Measurements from ENCODE around the gene TCEANC2. TPM values are rescaled to one million over a fixed set of nuclear protein-coding genes. Genes with fewer than 3 reads are reported as not detected.

The TCEANC2 gene
- total and polyA plus RNA-seq, 4 donors, result 0.89 to 2.1 (median 1.7) TPM

DNA sequence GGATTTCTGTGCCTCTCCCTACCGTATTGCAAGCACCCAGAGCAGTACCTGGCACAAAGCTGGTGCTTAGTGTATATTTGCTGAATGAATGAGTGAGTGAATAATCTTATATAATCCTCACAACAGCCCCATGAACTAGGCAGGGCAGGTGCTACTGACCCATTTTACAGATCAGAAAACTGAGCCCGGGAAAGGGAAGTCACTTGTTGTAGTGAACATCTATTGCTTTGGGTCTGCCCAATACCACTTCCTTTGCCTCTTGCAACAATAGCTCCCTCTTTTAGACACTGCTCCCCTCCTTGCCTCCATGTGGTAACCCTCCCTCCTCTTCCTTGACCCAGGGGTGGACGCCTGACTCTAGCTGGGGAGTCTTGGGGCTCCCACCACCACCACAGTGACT, 96.3 kb downstream of the TCEANC2 start:
- H3K9ac ChIP-seq (ENCODE audit: low read depth in 1 of 2, low read length in 2 of 2), result no peak overlapping the region
- no peaks in the 10 kb centered on the region for H3K27me3 ChIP-seq (ENCODE audit: control insufficient read depth in 4 of 4, insufficient read depth in 4 of 4, low read length in 3 of 4)
- no peaks in the 10 kb centered on the region for H3K9me3 ChIP-seq (ENCODE audit: control insufficient read depth in 4 of 4, low read length in 3 of 4)
- DNase-seq (ENCODE audit: low spot score), result no peak
- H3K36me3 ChIP-seq (ENCODE audit: control insufficient read depth in 4 of 4, insufficient read depth in 3 of 4, low read depth in 1 of 4, low read length in 3 of 4), result no peaks in the 10 kb centered on the region
- H3K4me1 ChIP-seq (ENCODE audit: control insufficient read depth in 4 of 4, insufficient read depth in 4 of 4, low read length in 3 of 4), result peaks cover 4 to 9% (median 7%) of the 10 kb centered on the region in 4 donors
- TF ChIP-seq TAF1 (conservative IDR thresholded peaks at IDR 0.05), result no peak
- TF ChIP-seq, protein P1, sequence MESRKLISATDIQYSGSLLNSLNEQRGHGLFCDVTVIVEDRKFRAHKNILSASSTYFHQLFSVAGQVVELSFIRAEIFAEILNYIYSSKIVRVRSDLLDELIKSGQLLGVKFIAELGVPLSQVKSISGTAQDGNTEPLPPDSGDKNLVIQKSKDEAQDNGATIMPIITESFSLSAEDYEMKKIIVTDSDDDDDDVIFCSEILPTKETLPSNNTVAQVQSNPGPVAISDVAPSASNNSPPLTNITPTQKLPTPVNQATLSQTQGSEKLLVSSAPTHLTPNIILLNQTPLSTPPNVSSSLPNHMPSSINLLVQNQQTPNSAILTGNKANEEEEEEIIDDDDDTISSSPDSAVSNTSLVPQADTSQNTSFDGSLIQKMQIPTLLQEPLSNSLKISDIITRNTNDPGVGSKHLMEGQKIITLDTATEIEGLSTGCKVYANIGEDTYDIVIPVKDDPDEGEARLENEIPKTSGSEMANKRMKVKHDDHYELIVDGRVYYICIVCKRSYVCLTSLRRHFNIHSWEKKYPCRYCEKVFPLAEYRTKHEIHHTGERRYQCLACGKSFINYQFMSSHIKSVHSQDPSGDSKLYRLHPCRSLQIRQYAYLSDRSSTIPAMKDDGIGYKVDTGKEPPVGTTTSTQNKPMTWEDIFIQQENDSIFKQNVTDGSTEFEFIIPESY (IDR thresholded peaks at IDR 0.05), result no peak
- TF ChIP-seq, protein P2, sequence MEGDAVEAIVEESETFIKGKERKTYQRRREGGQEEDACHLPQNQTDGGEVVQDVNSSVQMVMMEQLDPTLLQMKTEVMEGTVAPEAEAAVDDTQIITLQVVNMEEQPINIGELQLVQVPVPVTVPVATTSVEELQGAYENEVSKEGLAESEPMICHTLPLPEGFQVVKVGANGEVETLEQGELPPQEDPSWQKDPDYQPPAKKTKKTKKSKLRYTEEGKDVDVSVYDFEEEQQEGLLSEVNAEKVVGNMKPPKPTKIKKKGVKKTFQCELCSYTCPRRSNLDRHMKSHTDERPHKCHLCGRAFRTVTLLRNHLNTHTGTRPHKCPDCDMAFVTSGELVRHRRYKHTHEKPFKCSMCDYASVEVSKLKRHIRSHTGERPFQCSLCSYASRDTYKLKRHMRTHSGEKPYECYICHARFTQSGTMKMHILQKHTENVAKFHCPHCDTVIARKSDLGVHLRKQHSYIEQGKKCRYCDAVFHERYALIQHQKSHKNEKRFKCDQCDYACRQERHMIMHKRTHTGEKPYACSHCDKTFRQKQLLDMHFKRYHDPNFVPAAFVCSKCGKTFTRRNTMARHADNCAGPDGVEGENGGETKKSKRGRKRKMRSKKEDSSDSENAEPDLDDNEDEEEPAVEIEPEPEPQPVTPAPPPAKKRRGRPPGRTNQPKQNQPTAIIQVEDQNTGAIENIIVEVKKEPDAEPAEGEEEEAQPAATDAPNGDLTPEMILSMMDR (IDR thresholded peaks at IDR 0.05; ENCODE audit: low read depth, low read length, missing input control), result no peak
- TF ChIP-seq HNF4G (IDR thresholded peaks at IDR 0.05), result no peak
- no peak for TF ChIP-seq EGR1 (IDR thresholded peaks at IDR 0.05; ENCODE audit: low read depth in 2 of 2)
- TF ChIP-seq, protein P3, sequence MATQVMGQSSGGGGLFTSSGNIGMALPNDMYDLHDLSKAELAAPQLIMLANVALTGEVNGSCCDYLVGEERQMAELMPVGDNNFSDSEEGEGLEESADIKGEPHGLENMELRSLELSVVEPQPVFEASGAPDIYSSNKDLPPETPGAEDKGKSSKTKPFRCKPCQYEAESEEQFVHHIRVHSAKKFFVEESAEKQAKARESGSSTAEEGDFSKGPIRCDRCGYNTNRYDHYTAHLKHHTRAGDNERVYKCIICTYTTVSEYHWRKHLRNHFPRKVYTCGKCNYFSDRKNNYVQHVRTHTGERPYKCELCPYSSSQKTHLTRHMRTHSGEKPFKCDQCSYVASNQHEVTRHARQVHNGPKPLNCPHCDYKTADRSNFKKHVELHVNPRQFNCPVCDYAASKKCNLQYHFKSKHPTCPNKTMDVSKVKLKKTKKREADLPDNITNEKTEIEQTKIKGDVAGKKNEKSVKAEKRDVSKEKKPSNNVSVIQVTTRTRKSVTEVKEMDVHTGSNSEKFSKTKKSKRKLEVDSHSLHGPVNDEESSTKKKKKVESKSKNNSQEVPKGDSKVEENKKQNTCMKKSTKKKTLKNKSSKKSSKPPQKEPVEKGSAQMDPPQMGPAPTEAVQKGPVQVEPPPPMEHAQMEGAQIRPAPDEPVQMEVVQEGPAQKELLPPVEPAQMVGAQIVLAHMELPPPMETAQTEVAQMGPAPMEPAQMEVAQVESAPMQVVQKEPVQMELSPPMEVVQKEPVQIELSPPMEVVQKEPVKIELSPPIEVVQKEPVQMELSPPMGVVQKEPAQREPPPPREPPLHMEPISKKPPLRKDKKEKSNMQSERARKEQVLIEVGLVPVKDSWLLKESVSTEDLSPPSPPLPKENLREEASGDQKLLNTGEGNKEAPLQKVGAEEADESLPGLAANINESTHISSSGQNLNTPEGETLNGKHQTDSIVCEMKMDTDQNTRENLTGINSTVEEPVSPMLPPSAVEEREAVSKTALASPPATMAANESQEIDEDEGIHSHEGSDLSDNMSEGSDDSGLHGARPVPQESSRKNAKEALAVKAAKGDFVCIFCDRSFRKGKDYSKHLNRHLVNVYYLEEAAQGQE (IDR thresholded peaks at IDR 0.05), result no peak
- TF ChIP-seq JUND (IDR thresholded peaks at IDR 0.05), result no peak
- no peak for TF ChIP-seq HNF4A (conservative IDR thresholded peaks at IDR 0.05)
- no peak for TF ChIP-seq NR2F2 (IDR thresholded peaks at IDR 0.05)
- no peak overlapping the region for H3K4me3 ChIP-seq (ENCODE audit: low read depth in 1 of 3, low read length in 3 of 3)
- H3K27ac ChIP-seq (ENCODE audit: low read depth in 1 of 2, low read length in 2 of 2), result no peak overlapping the region
- WGBS, result 94% methylated on average over 3 of the region's 3 CpGs

DNA sequence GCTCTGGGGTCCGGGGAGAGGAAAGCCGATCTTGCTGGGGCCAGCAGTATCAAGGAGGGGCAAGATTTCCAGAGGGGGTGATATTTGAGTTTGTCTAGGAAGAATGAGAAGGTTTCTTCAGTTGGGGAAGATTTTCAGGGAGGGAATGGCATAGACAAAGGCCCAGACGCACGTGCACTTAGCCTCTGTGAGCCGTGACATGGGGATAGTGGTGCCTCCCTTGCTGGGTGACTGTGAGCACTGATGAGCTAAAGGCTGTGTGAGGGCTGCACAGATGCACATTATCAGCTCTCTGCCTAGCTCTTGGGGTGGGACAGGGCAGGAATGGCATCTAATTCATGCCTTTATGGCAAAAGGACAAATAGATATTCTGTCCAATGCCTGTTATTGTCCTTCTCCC, 97.6 kb downstream of the TCEANC2 start:
- no peak overlapping the region for H3K27ac ChIP-seq (ENCODE audit: low read depth in 1 of 2, low read length in 2 of 2)
- DNase-seq (ENCODE audit: low spot score), result no peak
- H3K4me3 ChIP-seq (ENCODE audit: low read depth in 1 of 3, low read length in 3 of 3), result no peak overlapping the region
- WGBS, result 93% methylated on average over 5 of the region's 5 CpGs
- no peak overlapping the region for H3K9ac ChIP-seq (ENCODE audit: low read depth in 1 of 2, low read length in 2 of 2)
- no peaks in the 10 kb centered on the region for H3K9me3 ChIP-seq (ENCODE audit: control insufficient read depth in 4 of 4, low read length in 3 of 4)
- peaks cover 4 to 9% (median 7%) of the 10 kb centered on the region in 4 donors for H3K4me1 ChIP-seq (ENCODE audit: control insufficient read depth in 4 of 4, insufficient read depth in 4 of 4, low read length in 3 of 4)
- TF ChIP-seq, protein P4, sequence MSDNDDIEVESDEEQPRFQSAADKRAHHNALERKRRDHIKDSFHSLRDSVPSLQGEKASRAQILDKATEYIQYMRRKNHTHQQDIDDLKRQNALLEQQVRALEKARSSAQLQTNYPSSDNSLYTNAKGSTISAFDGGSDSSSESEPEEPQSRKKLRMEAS (IDR thresholded peaks at IDR 0.05), result no peak
- TF ChIP-seq GABPA (IDR thresholded peaks at IDR 0.05 in 1 of 2, conservative IDR thresholded peaks at IDR 0.05 in 1 of 2) (no peak), HNF4G (IDR thresholded peaks at IDR 0.05) (no peak), JUND (IDR thresholded peaks at IDR 0.05) (no peak), FOXA2 (IDR thresholded peaks at IDR 0.05) (no peak)
- TF ChIP-seq, protein P3 (IDR thresholded peaks at IDR 0.05), result no peak
- H3K36me3 ChIP-seq (ENCODE audit: control insufficient read depth in 4 of 4, insufficient read depth in 3 of 4, low read depth in 1 of 4, low read length in 3 of 4), result no peaks in the 10 kb centered on the region
- H3K27me3 ChIP-seq (ENCODE audit: control insufficient read depth in 4 of 4, insufficient read depth in 4 of 4, low read length in 3 of 4), result no peaks in the 10 kb centered on the region
